Measurements from ENCODE around the gene KCNG4. TPM values are rescaled to one million over a fixed set of nuclear protein-coding genes. Genes with fewer than 3 reads are reported as not detected.

KCNG4 gene
- total RNA-seq, 1 experiment from 2014 or later, result not detected

DNA sequence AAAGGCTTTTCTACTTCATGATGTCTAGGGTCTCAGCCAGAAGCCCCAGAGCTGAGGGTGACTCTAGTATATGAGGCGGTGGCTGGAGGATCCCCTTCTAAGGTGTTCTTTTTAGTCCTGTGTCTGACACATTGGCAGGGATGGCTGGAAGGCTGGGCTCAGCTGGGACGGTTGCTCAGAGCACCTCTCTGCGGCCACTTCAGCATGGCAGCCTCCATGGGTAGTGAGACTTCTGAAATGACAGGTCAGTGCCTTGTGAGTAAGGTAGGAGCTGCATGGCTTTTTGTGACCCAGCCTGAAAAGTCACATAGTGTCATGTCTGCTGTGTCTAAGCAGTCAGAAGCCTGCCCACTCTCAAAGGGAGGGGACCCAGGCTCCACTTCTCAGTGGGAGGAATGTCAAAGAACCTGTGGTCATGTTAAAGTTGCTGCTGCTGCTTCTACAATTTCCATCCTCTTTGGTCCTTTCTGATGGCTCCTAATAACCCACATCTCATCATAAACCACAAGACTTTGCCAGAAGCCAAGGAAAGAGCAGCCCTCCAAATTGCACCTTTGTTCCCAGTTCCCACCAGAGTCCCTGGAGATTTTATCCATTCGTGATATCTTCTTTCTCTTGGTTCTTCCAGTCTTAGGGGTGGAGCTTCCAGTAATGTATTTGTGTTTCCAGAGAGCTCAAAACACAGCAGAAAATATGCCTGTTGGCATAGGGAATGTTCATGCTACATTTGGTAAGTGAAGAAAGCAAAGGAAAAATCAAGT is 15.4 kb upstream of the KCNG4 start:
- H3K27ac ChIP-seq (ENCODE audit: insufficient read length, low read depth, low read length), result no peak overlapping the region
- H3K4me1 Mint-ChIP-seq, result peaks cover 0 to 4% of the 10 kb centered on the region in 2 experiments; a peak in 2 of 4 replicates
- H2BK15ac ChIP-seq (ENCODE audit: low read depth, low read length), result no peak overlapping the region
- H3K4ac ChIP-seq (ENCODE audit: low read depth, low read length), result no peak overlapping the region
- no peaks in the 10 kb centered on the region for H3K9me3 ChIP-seq (ENCODE audit: control insufficient read depth, low read depth, low read length)
- no peaks in the 10 kb centered on the region for H3K23me2 ChIP-seq (ENCODE audit: insufficient read length, low read depth, low read length, poor library complexity, severe bottlenecking)
- DNase-seq, result no peak
- H3K9me3 Mint-ChIP-seq, result peaks cover 0 to 8% of the 10 kb centered on the region in 2 experiments; a peak in 2 of 5 replicates
- H2AK5ac ChIP-seq (ENCODE audit: insufficient read length, low read length), result no peak overlapping the region
- H3K27ac Mint-ChIP-seq, result no peak overlapping the region
- H2BK12ac ChIP-seq (ENCODE audit: insufficient read length, low read depth, low read length), result no peak overlapping the region
- no peak overlapping the region for H2BK120ac ChIP-seq (ENCODE audit: low read depth, low read length, poor library complexity, severe bottlenecking)
- no peak overlapping the region for H4K5ac ChIP-seq (ENCODE audit: insufficient read length, low read depth, low read length)
- no peak overlapping the region for H3K14ac ChIP-seq (ENCODE audit: insufficient read depth, low read length)
- no peaks in the 10 kb centered on the region for H3K79me1 ChIP-seq (ENCODE audit: insufficient read depth, low read depth, low read length, poor library complexity, severe bottlenecking)
- H4K20me1 ChIP-seq (ENCODE audit: control insufficient read depth, insufficient read depth, insufficient read length), result no peaks in the 10 kb centered on the region
- no peaks in the 10 kb centered on the region for H3K79me2 ChIP-seq (ENCODE audit: insufficient read depth, low read length)
- H3K9ac ChIP-seq (ENCODE audit: extremely low read depth, insufficient read length, low read length), result no peak overlapping the region
- H3K56ac ChIP-seq (ENCODE audit: insufficient read length, low read depth, low read length), result no peak overlapping the region
- no peak overlapping the region for H3K4me2 ChIP-seq (ENCODE audit: insufficient read depth, insufficient read length, low read length)
- no peak overlapping the region for H2BK5ac ChIP-seq (ENCODE audit: insufficient read length, low read length)
- no CpG with 5 or more reads among the region's 4 CpGs for WGBS (ENCODE audit: extremely low coverage, insufficient read length, low lambda C conversion rate)
- TF ChIP-seq, protein P1, sequence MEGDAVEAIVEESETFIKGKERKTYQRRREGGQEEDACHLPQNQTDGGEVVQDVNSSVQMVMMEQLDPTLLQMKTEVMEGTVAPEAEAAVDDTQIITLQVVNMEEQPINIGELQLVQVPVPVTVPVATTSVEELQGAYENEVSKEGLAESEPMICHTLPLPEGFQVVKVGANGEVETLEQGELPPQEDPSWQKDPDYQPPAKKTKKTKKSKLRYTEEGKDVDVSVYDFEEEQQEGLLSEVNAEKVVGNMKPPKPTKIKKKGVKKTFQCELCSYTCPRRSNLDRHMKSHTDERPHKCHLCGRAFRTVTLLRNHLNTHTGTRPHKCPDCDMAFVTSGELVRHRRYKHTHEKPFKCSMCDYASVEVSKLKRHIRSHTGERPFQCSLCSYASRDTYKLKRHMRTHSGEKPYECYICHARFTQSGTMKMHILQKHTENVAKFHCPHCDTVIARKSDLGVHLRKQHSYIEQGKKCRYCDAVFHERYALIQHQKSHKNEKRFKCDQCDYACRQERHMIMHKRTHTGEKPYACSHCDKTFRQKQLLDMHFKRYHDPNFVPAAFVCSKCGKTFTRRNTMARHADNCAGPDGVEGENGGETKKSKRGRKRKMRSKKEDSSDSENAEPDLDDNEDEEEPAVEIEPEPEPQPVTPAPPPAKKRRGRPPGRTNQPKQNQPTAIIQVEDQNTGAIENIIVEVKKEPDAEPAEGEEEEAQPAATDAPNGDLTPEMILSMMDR (conservative IDR thresholded peaks at IDR 0.05), result no peak
- H3K4me3 Mint-ChIP-seq, result no peak overlapping the region
- no peak overlapping the region for H2BK20ac ChIP-seq (ENCODE audit: low read depth, low read length, poor library complexity, severe bottlenecking)
- no peak overlapping the region for H3K23ac ChIP-seq (ENCODE audit: insufficient read length, low read depth, low read length)
- H3T11ph ChIP-seq (ENCODE audit: low read length), result no peak overlapping the region
- H4K91ac ChIP-seq (ENCODE audit: insufficient read length, low read depth, low read length), result no peak overlapping the region
- H3K27me3 ChIP-seq (ENCODE audit: insufficient read depth, low read length), result no peaks in the 10 kb centered on the region
- peaks cover 37% of the 10 kb centered on the region for H3K27me3 Mint-ChIP-seq (ENCODE audit: low read depth)
- H4K8ac ChIP-seq (replicated peaks; ENCODE audit: insufficient read length, low read depth, low read length), result no peak overlapping the region
- no peak overlapping the region for H2AFZ ChIP-seq (ENCODE audit: low read length)
- H3K18ac ChIP-seq (ENCODE audit: insufficient read length, low read depth, low read length), result no peak overlapping the region
- H3K4me1 ChIP-seq (ENCODE audit: insufficient read depth, low read length), result no peaks in the 10 kb centered on the region
- H3K36me3 Mint-ChIP-seq (ENCODE audit: insufficient read depth in 1 of 3, low read depth in 3 of 3), result peaks cover 0 to 4% (median 0%) of the 10 kb centered on the region in 3 experiments; a peak in 1 of 7 replicates
